Epithelial cell of proximal tubule (primary cell): ENCODE results near the gene CCNF. TPM values are rescaled to one million over a fixed set of nuclear protein-coding genes. Genes with fewer than 3 reads are reported as not detected.

Source experiments
- DNase-seq: peaks from one replicate; pipeline ENCODE4 v3.0.0-alpha.2; 2011; ENCODE audit warnings: low read depth
- H3K4me3 ChIP-seq: 2 replicates; pipeline ENCODE4 v1.5.1; 2011; ENCODE audit warnings: low read depth, mild to moderate bottlenecking, low read length
- total RNA-seq: library from RNA; depleted of rRNA; stranded (reverse); fragments of >200 nt; gene quantifications from 2 replicates; pipeline ENCODE4 v1.2.3, GENCODE V29; 2015
- TF ChIP-seq, protein P1 (sequence below): conservative IDR thresholded peaks from 2 replicates; pipeline ENCODE4 v1.5.1; 2012; ENCODE audit warnings: low read depth, mild to moderate bottlenecking, low read length

The CCNF gene
- total RNA-seq, 1 donor from 2014 or later, result 47.5 TPM

DNA sequence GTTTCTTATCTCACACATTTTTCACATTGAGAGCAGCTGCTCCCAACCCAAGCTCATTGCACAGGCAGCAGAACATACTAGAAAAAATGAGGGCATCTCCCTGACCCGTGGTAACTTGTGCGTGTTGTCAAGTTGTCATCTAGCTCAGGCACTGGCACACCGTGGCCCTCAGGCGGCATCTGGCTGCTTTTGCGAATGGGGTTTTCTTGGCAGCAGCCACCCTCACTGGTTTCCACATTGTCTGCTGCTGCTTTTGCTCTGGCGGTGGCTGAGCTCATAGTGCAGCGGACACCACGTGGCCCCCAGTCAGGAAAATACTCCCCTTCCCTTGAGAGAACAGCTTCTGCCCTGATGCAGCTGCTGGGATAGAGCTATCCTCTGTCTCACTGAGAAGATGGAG lies 21.3 kb downstream of the CCNF start:
- DNase-seq, result no peak
- H3K4me3 ChIP-seq, result no peak overlapping the region
- TF ChIP-seq, protein P1, sequence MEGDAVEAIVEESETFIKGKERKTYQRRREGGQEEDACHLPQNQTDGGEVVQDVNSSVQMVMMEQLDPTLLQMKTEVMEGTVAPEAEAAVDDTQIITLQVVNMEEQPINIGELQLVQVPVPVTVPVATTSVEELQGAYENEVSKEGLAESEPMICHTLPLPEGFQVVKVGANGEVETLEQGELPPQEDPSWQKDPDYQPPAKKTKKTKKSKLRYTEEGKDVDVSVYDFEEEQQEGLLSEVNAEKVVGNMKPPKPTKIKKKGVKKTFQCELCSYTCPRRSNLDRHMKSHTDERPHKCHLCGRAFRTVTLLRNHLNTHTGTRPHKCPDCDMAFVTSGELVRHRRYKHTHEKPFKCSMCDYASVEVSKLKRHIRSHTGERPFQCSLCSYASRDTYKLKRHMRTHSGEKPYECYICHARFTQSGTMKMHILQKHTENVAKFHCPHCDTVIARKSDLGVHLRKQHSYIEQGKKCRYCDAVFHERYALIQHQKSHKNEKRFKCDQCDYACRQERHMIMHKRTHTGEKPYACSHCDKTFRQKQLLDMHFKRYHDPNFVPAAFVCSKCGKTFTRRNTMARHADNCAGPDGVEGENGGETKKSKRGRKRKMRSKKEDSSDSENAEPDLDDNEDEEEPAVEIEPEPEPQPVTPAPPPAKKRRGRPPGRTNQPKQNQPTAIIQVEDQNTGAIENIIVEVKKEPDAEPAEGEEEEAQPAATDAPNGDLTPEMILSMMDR, result no peak

DNA sequence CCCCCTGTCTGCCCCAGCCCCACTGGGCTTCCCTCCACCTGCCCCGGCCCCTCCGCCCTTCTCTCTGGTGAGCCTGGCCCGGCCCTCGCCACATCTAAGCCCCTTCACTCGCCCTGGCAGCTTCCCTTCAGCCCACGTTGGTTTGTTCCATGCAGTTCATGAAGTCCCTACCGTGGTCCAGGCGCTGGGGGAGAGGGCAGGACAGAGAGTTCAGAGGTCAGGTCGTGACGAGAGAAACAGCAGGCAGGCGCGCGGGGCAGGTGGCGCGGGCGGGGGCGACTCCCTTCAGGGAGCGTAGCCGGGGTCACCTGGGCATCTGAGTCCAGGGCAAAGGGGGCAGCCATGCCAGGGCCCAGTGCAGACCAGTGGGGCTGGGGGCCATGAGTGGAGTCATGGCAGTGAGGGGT lies 21.7 kb downstream of the CCNF start:
- DNase-seq, result no peak
- H3K4me3 ChIP-seq, result no peak overlapping the region
- TF ChIP-seq, protein P1, result no peak

DNA sequence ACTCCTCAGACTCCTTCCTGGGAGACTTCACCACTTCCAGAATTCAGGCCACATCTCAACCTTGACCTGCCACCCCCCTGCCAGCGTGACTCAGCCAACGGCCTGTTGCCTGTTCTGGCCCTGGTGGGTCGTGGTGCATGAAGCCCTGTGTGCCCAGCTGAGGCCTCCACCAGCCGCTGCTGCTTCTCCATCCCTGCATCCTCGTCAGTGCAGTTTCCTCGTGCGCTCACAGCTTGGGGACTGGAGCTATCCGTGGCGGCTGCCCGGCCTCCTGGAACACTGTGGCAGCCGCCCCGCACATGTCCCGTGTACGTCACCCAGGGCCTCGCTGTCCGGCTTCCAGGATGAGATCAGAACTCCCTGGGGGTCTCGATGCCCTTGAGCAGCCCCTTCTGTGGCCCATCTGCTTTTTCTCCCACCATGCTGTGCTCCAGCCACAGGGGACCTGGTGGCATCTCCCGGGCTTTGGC lies 22.6 kb downstream of the CCNF start:
- TF ChIP-seq, protein P1, result no peak
- no peak overlapping the region for H3K4me3 ChIP-seq
- DNase-seq, result no peak

DNA sequence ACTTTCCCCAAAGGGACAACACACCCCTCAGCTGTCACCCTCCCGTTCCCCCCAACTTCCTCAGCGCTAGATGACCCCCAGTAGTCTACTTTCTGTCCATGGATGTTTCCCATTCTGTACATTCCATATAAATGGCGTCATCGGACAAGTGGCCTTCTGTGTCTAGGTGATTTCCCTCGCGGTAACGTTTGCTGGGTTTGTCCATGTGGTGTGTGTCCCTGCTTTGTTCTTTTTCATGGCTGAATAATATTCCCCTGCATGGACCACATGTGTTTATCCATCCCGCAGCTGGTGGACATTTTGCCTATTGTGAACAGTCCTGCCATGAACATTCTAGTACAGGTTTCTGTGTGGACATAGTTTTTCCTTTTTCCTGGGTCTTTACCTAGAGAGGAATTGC lies 23.4 kb downstream of the CCNF start:
- no peak for DNase-seq
- H3K4me3 ChIP-seq, result no peak overlapping the region
- TF ChIP-seq, protein P1, result no peak

DNA sequence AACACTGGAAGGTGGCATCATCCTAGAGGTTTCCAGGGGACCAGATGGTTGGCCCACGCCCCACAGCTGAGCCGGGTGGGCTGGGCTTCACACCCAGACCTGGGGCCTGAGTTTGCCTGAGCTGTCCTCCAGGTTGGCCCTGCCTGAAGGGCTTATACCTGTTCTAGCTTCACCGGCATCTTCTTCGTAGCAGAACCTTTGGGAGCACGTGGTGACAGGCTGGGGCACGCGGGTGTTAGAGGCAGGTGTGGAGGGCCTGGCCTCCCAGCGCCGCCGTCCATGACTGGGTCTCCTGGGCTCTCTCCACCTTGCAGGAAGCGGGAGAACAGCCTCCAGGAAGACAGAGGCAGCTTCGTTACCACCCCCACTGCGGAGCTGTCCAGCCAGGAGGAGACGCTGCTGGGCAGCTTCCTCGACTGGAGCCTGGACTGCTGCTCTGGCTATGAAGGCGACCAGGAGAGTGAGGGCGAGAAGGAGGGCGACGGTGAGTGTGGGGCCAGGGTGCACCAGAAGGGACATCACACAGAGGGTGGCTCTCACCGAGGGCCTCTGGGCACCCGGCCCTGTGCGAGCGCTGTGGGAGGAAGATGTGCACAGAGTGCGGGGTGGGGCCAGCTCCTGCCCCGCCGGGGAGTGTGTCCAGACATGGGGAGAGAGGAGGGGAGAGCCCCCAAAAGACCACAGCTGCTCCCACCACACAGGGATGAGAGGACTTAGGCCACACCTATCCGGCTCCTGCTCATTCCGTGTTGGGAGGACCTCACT lies 26.0 kb downstream of the CCNF start:
- no peak for DNase-seq
- TF ChIP-seq, protein P1, result no peak
- no peak overlapping the region for H3K4me3 ChIP-seq

DNA sequence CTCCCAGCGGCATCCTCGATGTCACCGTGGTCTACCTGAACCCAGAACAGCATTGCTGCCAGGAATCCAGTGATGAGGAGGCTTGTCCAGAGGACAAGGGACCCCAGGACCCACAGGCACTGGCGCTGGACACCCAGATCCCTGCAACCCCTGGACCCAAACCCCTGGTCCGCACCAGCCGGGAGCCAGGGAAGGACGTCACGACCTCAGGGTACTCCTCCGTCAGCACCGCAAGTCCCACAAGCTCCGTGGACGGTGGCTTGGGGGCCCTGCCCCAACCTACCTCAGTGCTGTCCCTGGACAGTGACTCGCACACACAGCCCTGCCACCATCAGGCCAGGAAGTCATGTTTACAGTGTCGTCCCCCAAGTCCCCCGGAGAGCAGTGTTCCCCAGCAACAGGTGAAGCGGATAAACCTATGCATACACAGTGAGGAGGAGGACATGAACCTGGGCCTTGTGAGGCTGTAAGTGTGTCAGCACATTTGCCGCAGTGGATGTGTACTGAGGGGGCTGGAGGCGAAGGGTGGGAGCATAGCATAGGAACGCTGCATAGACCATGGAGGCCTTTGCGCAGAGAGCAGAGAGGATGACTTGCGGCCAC lies 27.4 kb downstream of the CCNF start:
- no peak for DNase-seq
- no peak overlapping the region for H3K4me3 ChIP-seq
- TF ChIP-seq, protein P1, result no peak
